IMR-90 (cell line): ENCODE results near the gene BLTP3B. TPM values are rescaled to one million over a fixed set of nuclear protein-coding genes. Genes with fewer than 3 reads are reported as not detected.
"Not testable (repeated sequence)": the region's sequence is repeated elsewhere in the genome, so short reads cannot be mapped to it uniquely, and the experiment has no call there.

ENCODE experiments used
- ATAC-seq: fragments of 200-7000 bp; cut with Tn5 transposase; 2 replicates; pipeline ENCODE4 v1.9.1; 2020; ENCODE audit warnings: low read depth, mild to moderate bottlenecking, moderate library complexity
- BruUV-seq: library from RNA; stranded (reverse); fragments of 400-500 nt; replicated peaks from 2 replicates; lab custom pipeline; 2021; lab: Mats Ljungman, UMichigan
- CTCF ChIA-PET: fragments of 300-600 bp; formaldehyde crosslinking; extraction: SDS; loops from one replicate; lab custom pipeline; 2021; ENCODE audit warnings: antibody characterized with exemption; lab: Yijun Ruan, JAX
- POLR2A ChIA-PET: fragments of 300-600 bp; sonication (Branson Sonifier 250); formaldehyde crosslinking; loops from one replicate; lab custom pipeline; 2022; ENCODE audit warnings: antibody characterized with exemption; ENCODE audit not compliant: unreplicated experiment; lab: Charles Lee
- DNase-seq: peaks from one replicate; pipeline ENCODE4 v3.0.0; 2013
- H2AFZ ChIP-seq: replicated peaks from 2 replicates; pipeline ENCODE3; 2013; ENCODE audit warnings: low read length, mild to moderate bottlenecking; ENCODE audit not compliant: poor library complexity
- H2AK5ac ChIP-seq: 2 replicates; pipeline ENCODE4 v1.6.1; 2013; ENCODE audit warnings: low read depth, low read length, inconsistent platforms
- H2AK9ac ChIP-seq: replicated peaks from 2 replicates; pipeline ENCODE3; 2013; ENCODE audit warnings: mild to moderate bottlenecking, low read depth, low read length, moderate library complexity; ENCODE audit not compliant: poor library complexity
- H2BK120ac ChIP-seq: 2 replicates; pipeline ENCODE4 v1.6.1; 2013; ENCODE audit warnings: low read depth, low read length, inconsistent platforms
- H2BK15ac ChIP-seq: 3 replicates; pipeline ENCODE4 v1.6.1; 2013; ENCODE audit warnings: low read depth, low read length, inconsistent platforms
- H2BK20ac ChIP-seq: 2 replicates; pipeline ENCODE4 v1.6.1; 2013; ENCODE audit warnings: low read depth, mild to moderate bottlenecking, inconsistent platforms, low read length, moderate library complexity
- H2BK5ac ChIP-seq: 2 replicates; pipeline ENCODE4 v1.6.1; 2013; ENCODE audit warnings: mild to moderate bottlenecking, low read depth, low read length, inconsistent platforms; ENCODE audit not compliant: poor library complexity, severe bottlenecking
- H3K14ac ChIP-seq: replicated peaks from 2 replicates; pipeline ENCODE4 v1.6.1; 2013; ENCODE audit warnings: low read depth, low read length, inconsistent platforms
- H3K18ac ChIP-seq: 2 replicates; pipeline ENCODE4 v1.6.1; 2013; ENCODE audit warnings: low read depth, low read length, control low read depth
- H3K23ac ChIP-seq: 2 replicates; pipeline ENCODE4 v1.6.1; 2013; ENCODE audit warnings: low read depth, low read length, inconsistent platforms
- H3K27ac ChIP-seq: 2 replicates; pipeline ENCODE4 v1.5.1; 2013; ENCODE audit warnings: mild to moderate bottlenecking, control low read depth, low read length; ENCODE audit not compliant: insufficient read depth
- H3K27me3 ChIP-seq: 2 replicates; pipeline ENCODE4 v1.6.1; 2013; ENCODE audit warnings: low read length; ENCODE audit not compliant: control insufficient read depth, insufficient read depth
- H3K36me3 ChIP-seq: 2 replicates; pipeline ENCODE4 v1.6.1; 2013; ENCODE audit warnings: low read length, mixed read lengths; ENCODE audit not compliant: control insufficient read depth, insufficient read depth
- H3K4ac ChIP-seq: 2 replicates; pipeline ENCODE4 v1.6.1; 2013; ENCODE audit warnings: low read depth, low read length, inconsistent platforms
- H3K4me1 ChIP-seq: 2 replicates; pipeline ENCODE4 v1.6.1; 2013; ENCODE audit warnings: low read length, mixed read lengths; ENCODE audit not compliant: control insufficient read depth, insufficient read depth
- H3K4me2 ChIP-seq: 2 replicates; pipeline ENCODE4 v1.6.1; 2013; ENCODE audit warnings: low read depth, mild to moderate bottlenecking, control low read depth, low read length, moderate library complexity
- H3K4me3 ChIP-seq: 2 replicates; pipeline ENCODE4 v1.5.1; 2013; ENCODE audit warnings: low read depth, mild to moderate bottlenecking, control low read depth, low read length, moderate library complexity; ENCODE audit not compliant: insufficient read depth
- H3K56ac ChIP-seq: 2 replicates; pipeline ENCODE4 v1.6.1; 2013; ENCODE audit warnings: low read length, inconsistent platforms; ENCODE audit not compliant: insufficient read depth; ENCODE audit errors: extremely low read depth
- H3K79me1 ChIP-seq, 2 experiments: 2 replicates each; pipeline ENCODE4 v1.6.1; 2013; ENCODE audit warnings: low read length in 2 of 2, inconsistent platforms in 1 of 2, low read depth in 1 of 2
- H3K9ac ChIP-seq: 2 replicates; pipeline ENCODE4 v1.6.1; 2013; ENCODE audit warnings: low read depth, low read length, control low read depth
- H3K9me1 ChIP-seq: 2 replicates; pipeline ENCODE4 v1.6.1; 2013; ENCODE audit warnings: low read length, inconsistent platforms; ENCODE audit not compliant: insufficient read depth
- H3K9me3 ChIP-seq: 2 replicates; pipeline ENCODE4 v1.6.1; 2013; ENCODE audit warnings: low read length; ENCODE audit not compliant: control insufficient read depth, insufficient read depth
- H4K20me1 ChIP-seq: 2 replicates; pipeline ENCODE4 v1.6.1; 2013; ENCODE audit warnings: low read length, inconsistent platforms; ENCODE audit not compliant: insufficient read depth
- H4K5ac ChIP-seq: 2 replicates; pipeline ENCODE4 v1.6.1; 2013; ENCODE audit warnings: mild to moderate bottlenecking, low read depth, low read length, control low read depth
- H4K8ac ChIP-seq, 2 experiments: 2 replicates each; pipeline ENCODE4 v1.6.1; 2013; ENCODE audit warnings: low read depth in 2 of 2, low read length in 2 of 2, control low read depth in 1 of 2, inconsistent platforms in 1 of 2
- H4K91ac ChIP-seq: 2 replicates; pipeline ENCODE4 v1.6.1; 2013; ENCODE audit warnings: low read depth, low read length, inconsistent platforms; ENCODE audit not compliant: insufficient read depth
- FOS ChIP-seq: fragments of 150-350 bp; IDR thresholded peaks from 2 replicates; pipeline ENCODE4 v1.6.1; 2016; ENCODE audit warnings: low read depth, low read length
- MAZ ChIP-seq: IDR thresholded peaks from 2 replicates; pipeline ENCODE4 v1.6.1; 2012; ENCODE audit warnings: low read depth, mild to moderate bottlenecking, low read length, improper control_type of control experiment, moderate library complexity, borderline replicate concordance
- RAD21 ChIP-seq: IDR thresholded peaks from 2 replicates; pipeline ENCODE4 v1.6.1; 2012; ENCODE audit warnings: low read length, improper control_type of control experiment
- SMC3 ChIP-seq: fragments of 150-350 bp; IDR thresholded peaks from 2 replicates; pipeline ENCODE4 v1.6.1; 2016; ENCODE audit warnings: low read depth, mild to moderate bottlenecking, antibody characterized with exemption, low read length, moderate library complexity
- USF2 ChIP-seq: fragments of 150-350 bp; IDR thresholded peaks from 2 replicates; pipeline ENCODE4 v1.6.1; 2017; ENCODE audit warnings: mild to moderate bottlenecking, antibody characterized with exemption, low read length, low read depth
- WGBS, 2 experiments: methylation state at CpG; one replicate each; pipeline versions ENCODE4 v1.1.5 to v1.1.7; 2013; ENCODE audit warnings: missing lambda C conversion rate in 2 of 2; ENCODE audit not compliant: insufficient read length in 1 of 2; ENCODE audit errors: extremely low coverage in 2 of 2; 5-methylcytosine and 5-hydroxymethylcytosine counted together
- dilution Hi-C: fragments of 300-500 bp; cut with HindIII; formaldehyde crosslinking; loops from one replicate; pipeline ENCODE4 v1.14.3; 2018; ENCODE audit warnings: low sequenced_read_pairs; ENCODE audit not compliant: unreplicated experiment
- in situ Hi-C: fragments of 300-500 bp; cut with MboI; formaldehyde crosslinking; loops from 3 replicates; pipeline ENCODE4 v1.14.3; 2019; ENCODE audit warnings: low sequenced_read_pairs, inconsistent platforms, mixed read lengths
- intact Hi-C: fragments of 100-400 bp; cut with micrococcal nuclease; formaldehyde crosslinking; loops from 2 replicates; pipeline ENCODE4 v1.10.0; 2022
- polyA plus RNA-seq, 3 experiments: library from polyadenylated mRNA; depleted of rRNA; stranded (reverse); fragments of >200 nt; gene quantifications; 2 replicates each; pipeline ENCODE4 v1.2.3, GENCODE V29; 2012; ENCODE audit warnings: low replicate concordance in 1 of 3
- total RNA-seq: library from RNA; depleted of rRNA; stranded (reverse); fragments of >200 nt; gene quantifications from 2 replicates; pipeline ENCODE4 v1.2.3, GENCODE V29; 2012

BLTP3B gene
- total and polyA plus RNA-seq, 2 of the 4 experiments (the other 2 are of a cell fraction) = 8.9 to 38.7 TPM

GRCh38 chr12:100179252-100179651 lies 36.6 kb upstream of the BLTP3B start:
- ATAC-seq = no peak
- no peak overlapping the region for H4K8ac ChIP-seq
- intact Hi-C loops = no loop called here
- H3K9me3 ChIP-seq = no peaks in the 10 kb centered on the region
- no peak for DNase-seq
- dilution Hi-C loops = no loop called here
- H2AK5ac ChIP-seq = no peak overlapping the region
- no peak overlapping the region for H3K27ac ChIP-seq
- H2BK5ac ChIP-seq = no peak overlapping the region
- no peaks in the 10 kb centered on the region for H4K20me1 ChIP-seq
- no TSS peak for BruUV-seq
- H2BK15ac ChIP-seq = no peak overlapping the region
- TF ChIP-seq RAD21 (no peak), MAZ (no peak), USF2 (no peak), SMC3 (no peak), FOS (no peak)
- H3K4me1 ChIP-seq = no peaks in the 10 kb centered on the region
- H3K36me3 ChIP-seq = no peaks in the 10 kb centered on the region
- no peak overlapping the region for H4K91ac ChIP-seq
- POLR2A ChIA-PET = no interaction called here
- WGBS, 2 experiments = no CpG with 5 or more reads among the region's 2 CpGs
- no peak overlapping the region for H2AFZ ChIP-seq
- H3K23ac ChIP-seq = no peak overlapping the region
- CTCF ChIA-PET = no interaction called here
- no peak overlapping the region for H3K4me2 ChIP-seq
- no peak overlapping the region for H3K4me3 ChIP-seq
- H3K9ac ChIP-seq = no peak overlapping the region
- H3K9me1 ChIP-seq = no peaks in the 10 kb centered on the region
- H2BK20ac ChIP-seq = no peak overlapping the region
- no peak overlapping the region for H2AK9ac ChIP-seq
- no peak overlapping the region for H3K4ac ChIP-seq
- no peaks in the 10 kb centered on the region for H3K79me1 ChIP-seq
- no peak overlapping the region for H3K56ac ChIP-seq
- in situ Hi-C loops = no loop called here
- no peak overlapping the region for H3K18ac ChIP-seq
- no peaks in the 10 kb centered on the region for H3K27me3 ChIP-seq
- H4K5ac ChIP-seq = no peak overlapping the region
- H3K14ac ChIP-seq = no peak overlapping the region
- H2BK120ac ChIP-seq = no peak overlapping the region

GRCh38 chr12:100176493-100176892 lies 33.8 kb upstream of the BLTP3B start:
- H2BK5ac ChIP-seq, H2BK15ac ChIP-seq, H3K9me3 ChIP-seq, H2BK120ac ChIP-seq, dilution Hi-C loops, H4K5ac ChIP-seq, intact Hi-C loops, H3K36me3 ChIP-seq, H3K4ac ChIP-seq, H2AFZ ChIP-seq, H2AK9ac ChIP-seq, DNase-seq, H3K18ac ChIP-seq, in situ Hi-C loops, H3K27me3 ChIP-seq, H3K56ac ChIP-seq, H2AK5ac ChIP-seq, H2BK20ac ChIP-seq, H3K9ac ChIP-seq, CTCF ChIA-PET, H3K4me1 ChIP-seq, H4K20me1 ChIP-seq, H3K14ac ChIP-seq, H3K9me1 ChIP-seq, H3K23ac ChIP-seq, H3K27ac ChIP-seq, H4K91ac ChIP-seq, H3K4me3 ChIP-seq, POLR2A ChIA-PET, BruUV-seq, H4K8ac ChIP-seq, H3K79me1 ChIP-seq, H3K4me2 ChIP-seq, ATAC-seq: not testable (repeated sequence)
- WGBS, 2 experiments = 94% methylated on average over 4 of the region's 8 CpGs; no CpG with 5 or more reads in 1 of the 2 experiments
